Fibroblast of villous mesenchyme (primary cell): ENCODE data around the gene DLL4. TPM values are rescaled to one million over a fixed set of nuclear protein-coding genes. Genes with fewer than 3 reads are reported as not detected.

Experiments
- DNase-seq: peaks from one replicate; pipeline ENCODE4 v3.0.0-alpha.2; 2010; ENCODE audit warnings: low read depth
- H3K4me3 ChIP-seq: 2 replicates; pipeline ENCODE4 v1.5.1; 2011; ENCODE audit warnings: low read depth, mild to moderate bottlenecking, low read length
- total RNA-seq: library from RNA; depleted of rRNA; stranded (reverse); fragments of >200 nt; gene quantifications from 2 replicates; pipeline ENCODE4 v1.2.3, GENCODE V29; 2012
- TF ChIP-seq, protein P1 (sequence below): IDR thresholded peaks from 2 replicates; pipeline ENCODE4 v1.5.1; 2012; ENCODE audit warnings: low read depth, mild to moderate bottlenecking, low read length; ENCODE audit not compliant: insufficient read depth

DLL4 gene
- total RNA-seq, 1 donor, result 6.0 TPM

DNA sequence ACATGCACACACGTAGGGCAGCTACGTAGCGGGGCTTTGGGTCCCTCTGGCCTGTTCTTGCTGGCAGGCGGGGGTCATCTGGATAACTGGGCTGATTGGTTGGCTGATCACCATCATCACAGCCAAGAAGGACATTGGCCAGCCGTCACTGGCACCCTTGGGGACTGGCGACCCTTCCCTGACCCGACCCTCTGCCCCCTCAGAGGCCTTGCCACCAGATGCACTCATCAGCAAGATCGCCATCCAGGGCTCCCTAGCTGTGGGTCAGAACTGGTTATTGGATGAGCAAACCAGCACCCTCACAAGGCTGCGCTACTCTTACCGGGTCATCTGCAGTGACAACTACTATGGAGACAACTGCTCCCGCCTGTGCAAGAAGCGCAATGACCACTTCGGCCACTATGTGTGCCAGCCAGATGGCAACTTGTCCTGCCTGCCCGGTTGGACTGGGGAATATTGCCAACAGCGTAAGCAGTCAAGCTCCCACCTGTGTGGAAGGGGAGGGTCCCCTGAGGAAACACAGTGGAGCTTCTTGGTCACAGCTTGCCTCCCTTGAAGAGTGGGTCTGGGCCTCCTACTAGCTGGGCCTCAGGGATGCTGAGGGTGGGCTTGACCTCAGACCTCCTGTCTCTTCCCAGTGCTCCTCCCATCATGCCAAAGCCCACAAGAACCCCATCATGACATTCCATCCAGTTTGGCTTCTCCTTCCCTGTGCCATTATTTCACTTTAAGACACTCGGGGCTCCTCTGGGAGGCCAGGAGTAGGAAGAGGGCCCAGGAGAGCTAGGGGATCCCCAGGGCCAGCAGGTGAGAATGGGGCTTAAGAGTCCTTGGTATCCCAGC is 2.4 kb downstream of the DLL4 start:
- no peak for DNase-seq
- TF ChIP-seq, protein P1, sequence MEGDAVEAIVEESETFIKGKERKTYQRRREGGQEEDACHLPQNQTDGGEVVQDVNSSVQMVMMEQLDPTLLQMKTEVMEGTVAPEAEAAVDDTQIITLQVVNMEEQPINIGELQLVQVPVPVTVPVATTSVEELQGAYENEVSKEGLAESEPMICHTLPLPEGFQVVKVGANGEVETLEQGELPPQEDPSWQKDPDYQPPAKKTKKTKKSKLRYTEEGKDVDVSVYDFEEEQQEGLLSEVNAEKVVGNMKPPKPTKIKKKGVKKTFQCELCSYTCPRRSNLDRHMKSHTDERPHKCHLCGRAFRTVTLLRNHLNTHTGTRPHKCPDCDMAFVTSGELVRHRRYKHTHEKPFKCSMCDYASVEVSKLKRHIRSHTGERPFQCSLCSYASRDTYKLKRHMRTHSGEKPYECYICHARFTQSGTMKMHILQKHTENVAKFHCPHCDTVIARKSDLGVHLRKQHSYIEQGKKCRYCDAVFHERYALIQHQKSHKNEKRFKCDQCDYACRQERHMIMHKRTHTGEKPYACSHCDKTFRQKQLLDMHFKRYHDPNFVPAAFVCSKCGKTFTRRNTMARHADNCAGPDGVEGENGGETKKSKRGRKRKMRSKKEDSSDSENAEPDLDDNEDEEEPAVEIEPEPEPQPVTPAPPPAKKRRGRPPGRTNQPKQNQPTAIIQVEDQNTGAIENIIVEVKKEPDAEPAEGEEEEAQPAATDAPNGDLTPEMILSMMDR, result no peak
- peak overlapping the region; percentile 58 for H3K4me3 ChIP-seq

DNA sequence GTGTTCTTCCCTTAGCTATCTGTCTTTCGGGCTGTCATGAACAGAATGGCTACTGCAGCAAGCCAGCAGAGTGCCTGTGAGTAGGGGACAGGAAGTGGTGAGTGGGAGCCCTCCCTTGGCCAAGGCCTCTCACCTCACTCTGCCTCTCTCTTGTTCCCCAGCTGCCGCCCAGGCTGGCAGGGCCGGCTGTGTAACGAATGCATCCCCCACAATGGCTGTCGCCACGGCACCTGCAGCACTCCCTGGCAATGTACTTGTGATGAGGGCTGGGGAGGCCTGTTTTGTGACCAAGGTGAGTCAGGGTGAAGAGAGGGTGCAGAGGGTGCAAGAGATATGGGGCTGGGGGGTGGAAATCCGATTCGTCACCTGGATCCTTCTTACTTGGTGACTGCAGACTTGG is 3.0 kb downstream of the DLL4 start:
- DNase-seq, result no peak
- TF ChIP-seq, protein P1, result no peak

DNA sequence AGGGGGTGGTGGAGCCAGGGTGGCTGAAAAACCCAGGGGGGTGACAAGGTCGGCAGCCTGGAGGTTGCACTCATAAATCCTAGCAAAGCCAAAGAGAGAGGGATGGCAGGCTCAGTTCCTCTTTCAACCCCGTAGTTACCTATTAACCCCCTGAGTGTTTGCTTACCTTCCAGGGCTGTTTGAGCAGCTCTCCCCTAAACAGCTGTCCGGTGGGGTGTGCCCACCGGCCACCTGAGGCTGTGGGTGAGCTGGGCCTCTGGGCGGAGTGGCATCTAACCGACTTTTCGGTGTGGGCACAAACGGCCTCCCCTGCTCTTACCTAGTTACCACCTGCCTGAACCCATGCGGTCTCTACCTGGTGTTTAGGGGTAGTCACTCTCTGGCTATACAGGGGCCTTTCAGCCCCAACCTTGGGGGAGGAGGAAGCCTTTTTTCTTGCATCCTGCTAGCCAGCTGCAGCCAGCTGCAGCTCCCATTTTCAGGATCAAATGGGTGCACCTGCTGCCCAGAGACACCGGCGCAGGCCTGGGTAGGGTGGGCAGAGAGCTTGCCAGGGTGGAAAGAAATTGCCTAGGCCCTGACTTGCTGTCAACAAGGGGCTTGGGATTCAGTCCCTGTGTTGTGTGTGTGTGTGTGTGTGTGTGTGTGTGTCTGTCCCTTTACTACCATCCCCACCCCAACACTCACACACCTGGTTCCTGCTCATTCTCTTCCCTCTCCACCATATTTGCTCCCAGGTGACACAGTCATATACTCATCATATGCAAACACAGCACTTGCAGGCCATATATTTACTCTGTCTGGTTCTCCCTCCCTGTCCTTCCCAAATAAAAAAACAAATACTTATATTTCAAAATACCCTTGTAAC is 3.7 kb downstream of the DLL4 start:
- no peak for DNase-seq
- TF ChIP-seq, protein P1, result no peak
- no peak overlapping the region for H3K4me3 ChIP-seq

More for the DNA sequence above, 3.0 kb downstream of the DLL4 start:
- no peak overlapping the region for H3K4me3 ChIP-seq

DNA sequence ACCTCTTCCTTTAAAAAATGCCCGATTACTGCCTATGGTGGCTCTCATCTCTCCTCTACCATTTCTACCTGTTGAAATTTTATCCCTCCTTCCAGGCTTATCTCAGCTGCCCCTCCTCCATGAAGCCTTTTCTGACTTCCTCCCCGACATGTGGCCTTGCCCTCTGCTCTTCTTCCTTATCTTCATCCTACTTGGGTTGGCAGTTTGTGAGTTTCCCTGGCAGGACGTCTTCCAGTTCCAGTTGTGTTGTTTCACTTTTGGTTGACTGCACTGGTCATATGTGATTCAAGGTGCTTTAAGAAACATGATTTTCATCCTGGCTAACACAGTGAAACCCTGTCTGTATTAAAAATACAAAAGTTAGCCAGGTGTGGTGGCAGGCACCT is 4.4 kb downstream of the DLL4 start:
- no peak overlapping the region for H3K4me3 ChIP-seq
- no peak for DNase-seq
- TF ChIP-seq, protein P1, result no peak

DNA sequence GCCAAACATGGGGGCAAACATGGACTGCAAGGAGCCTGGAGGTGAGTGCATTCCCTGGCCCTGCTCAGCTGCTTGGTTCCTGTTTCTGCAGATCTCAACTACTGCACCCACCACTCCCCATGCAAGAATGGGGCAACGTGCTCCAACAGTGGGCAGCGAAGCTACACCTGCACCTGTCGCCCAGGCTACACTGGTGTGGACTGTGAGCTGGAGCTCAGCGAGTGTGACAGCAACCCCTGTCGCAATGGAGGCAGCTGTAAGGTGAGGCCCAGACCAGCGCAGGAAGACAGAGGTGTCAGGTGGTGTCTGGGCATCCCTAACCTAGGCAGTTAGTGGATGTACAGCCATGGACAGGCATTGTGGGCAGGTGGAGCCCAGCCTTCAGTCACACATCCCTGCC is 5.3 kb downstream of the DLL4 start:
- no peak for DNase-seq
- H3K4me3 ChIP-seq, result no peak overlapping the region
- TF ChIP-seq, protein P1, result no peak

DNA sequence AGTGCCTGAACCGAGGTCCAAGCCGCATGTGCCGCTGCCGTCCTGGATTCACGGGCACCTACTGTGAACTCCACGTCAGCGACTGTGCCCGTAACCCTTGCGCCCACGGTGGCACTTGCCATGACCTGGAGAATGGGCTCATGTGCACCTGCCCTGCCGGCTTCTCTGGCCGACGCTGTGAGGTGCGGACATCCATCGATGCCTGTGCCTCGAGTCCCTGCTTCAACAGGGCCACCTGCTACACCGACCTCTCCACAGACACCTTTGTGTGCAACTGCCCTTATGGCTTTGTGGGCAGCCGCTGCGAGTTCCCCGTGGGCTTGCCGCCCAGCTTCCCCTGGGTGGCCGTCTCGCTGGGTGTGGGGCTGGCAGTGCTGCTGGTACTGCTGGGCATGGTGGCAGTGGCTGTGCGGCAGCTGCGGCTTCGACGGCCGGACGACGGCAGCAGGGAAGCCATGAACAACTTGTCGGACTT is 7.1 kb downstream of the DLL4 start:
- no peak overlapping the region for H3K4me3 ChIP-seq
- DNase-seq, result no peak
- TF ChIP-seq, protein P1, result no peak
